Dendritic cell treated with granulocyte-macrophage colony-stimulating factor and Interleukin-4, amounts not matched to agents 40 ng/mL and 50 ng/mL, for 4 days (primary cell): ENCODE data around the gene CYP46A1.

Source experiments
- H3K27ac Mint-ChIP-seq: one replicate; pipeline ENCODE4 v1.8.0; 2022; ENCODE audit warnings: mild to moderate bottlenecking, mixed read lengths
- H3K27me3 Mint-ChIP-seq: one replicate; pipeline ENCODE4 v1.8.0; 2022; ENCODE audit warnings: mild to moderate bottlenecking, mixed read lengths
- H3K36me3 Mint-ChIP-seq: one replicate; pipeline ENCODE4 v1.8.0; 2022; ENCODE audit warnings: low read depth, mixed read lengths
- H3K4me1 Mint-ChIP-seq: one replicate; pipeline ENCODE4 v1.8.0; 2022; ENCODE audit warnings: low read depth, mixed read lengths
- H3K4me3 Mint-ChIP-seq: one replicate; pipeline ENCODE4 v1.8.0; 2022; ENCODE audit warnings: mild to moderate bottlenecking, moderate library complexity, mixed read lengths
- H3K9me3 Mint-ChIP-seq: one replicate; pipeline ENCODE4 v1.8.0; 2022; ENCODE audit warnings: mixed read lengths
- intact Hi-C: fragments of 100-400 bp; cut with micrococcal nuclease; formaldehyde crosslinking; loops from one replicate; pipeline ENCODE4 v1.15.0; 2022

Gene CYP46A1

GRCh38 chr14:99772371-99773283 is 88.5 kb downstream of the CYP46A1 start:
- Mint-ChIP-seq H3K9me3 (no peaks in the 10 kb centered on the region), H3K27ac (no peak overlapping the region), H3K36me3 (no peaks in the 10 kb centered on the region), H3K4me3 (no peak overlapping the region), H3K27me3 (peaks cover 11% of the 10 kb centered on the region), H3K4me1 (peaks cover 5% of the 10 kb centered on the region)
- intact Hi-C loops: no loop called here

DNA sequence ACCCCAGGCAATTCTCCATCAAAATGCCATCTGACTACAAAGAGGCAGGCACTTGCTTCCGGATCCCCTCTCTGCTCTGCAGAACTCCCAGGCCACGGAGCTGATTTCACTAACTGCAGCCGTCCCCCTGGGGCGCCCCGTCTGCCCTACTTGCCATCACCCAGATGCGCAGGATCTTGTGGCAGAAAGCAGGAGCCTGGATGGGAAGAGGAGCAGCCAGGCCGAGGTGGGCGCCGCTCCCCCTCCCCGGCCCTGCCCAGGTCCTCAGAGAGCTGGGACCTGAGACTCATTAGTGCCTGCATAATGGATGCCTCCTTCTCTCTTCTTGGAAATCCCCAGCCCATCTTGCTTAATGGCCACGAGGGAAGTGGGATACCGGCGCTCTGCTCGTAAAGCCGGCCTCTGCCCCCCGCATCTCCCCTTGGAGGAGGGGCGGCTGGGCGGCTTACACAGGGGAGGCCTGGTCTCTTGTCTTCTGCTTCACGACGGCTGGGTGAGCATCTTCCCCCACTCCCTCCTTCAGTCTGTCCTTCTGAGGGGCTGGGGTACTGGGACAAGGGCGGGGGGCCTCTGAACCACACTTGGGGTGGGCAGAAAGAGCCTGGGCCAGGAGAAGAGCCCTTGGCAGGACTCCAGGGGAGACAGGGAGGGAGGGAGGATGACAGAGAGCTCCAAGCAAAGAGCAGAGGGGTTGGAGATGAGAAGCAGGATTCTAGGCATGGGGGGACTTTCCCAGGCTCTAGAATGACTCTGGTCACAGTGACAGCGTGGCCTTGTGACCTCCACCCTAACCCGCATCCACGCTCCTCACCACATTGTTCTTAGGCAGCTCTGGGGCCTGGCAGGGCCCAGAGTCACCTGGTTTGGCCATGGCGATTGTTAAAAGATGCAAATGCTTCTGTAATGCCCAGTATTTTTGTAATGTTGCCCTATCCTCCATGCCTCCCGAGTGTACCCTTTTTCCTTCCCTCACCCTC is 89.7 kb downstream of the CYP46A1 start:
- H3K36me3 Mint-ChIP-seq: no peaks in the 10 kb centered on the region
- H3K27me3 Mint-ChIP-seq: peaks cover 9% of the 10 kb centered on the region
- H3K4me1 Mint-ChIP-seq: peaks cover 5% of the 10 kb centered on the region
- no peak overlapping the region for H3K27ac Mint-ChIP-seq
- intact Hi-C loops: no loop called here
- H3K4me3 Mint-ChIP-seq: no peak overlapping the region
- peaks cover 2% of the 10 kb centered on the region for H3K9me3 Mint-ChIP-seq

- intact Hi-C loops: no loop called here
- no peak overlapping the region for H3K4me3 Mint-ChIP-seq
- peaks cover 5% of the 10 kb centered on the region for H3K4me1 Mint-ChIP-seq
- peaks cover 8% of the 10 kb centered on the region for H3K27me3 Mint-ChIP-seq
- no peaks in the 10 kb centered on the region for H3K36me3 Mint-ChIP-seq
- no peak overlapping the region for H3K27ac Mint-ChIP-seq
- H3K9me3 Mint-ChIP-seq: peaks cover 12% of the 10 kb centered on the region
Measured at GRCh38 chr14:99774556-99775307, 90.6 kb downstream of the CYP46A1 start.

DNA sequence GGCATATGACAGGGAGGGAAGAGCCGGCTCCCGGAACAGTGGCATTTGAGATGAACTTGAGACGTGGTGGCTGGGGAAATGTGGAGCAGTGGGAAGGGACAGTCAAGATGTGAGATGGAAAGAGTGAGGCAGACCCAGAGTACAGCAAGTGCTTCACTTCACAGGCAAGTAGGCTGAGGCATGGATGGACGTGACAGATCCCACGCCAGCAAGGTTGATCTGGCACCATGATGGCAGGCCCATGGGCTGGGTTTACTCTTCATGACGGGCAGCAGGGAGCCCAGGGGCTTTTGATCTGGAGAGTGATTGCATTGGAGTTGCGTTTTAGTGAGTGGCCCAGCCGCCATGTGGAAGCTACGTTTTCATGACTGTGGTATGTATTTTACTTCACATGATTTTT is 91.3 kb downstream of the CYP46A1 start:
- Mint-ChIP-seq H3K36me3 (no peaks in the 10 kb centered on the region), H3K9me3 (peaks cover 12% of the 10 kb centered on the region), H3K27me3 (peaks cover 7% of the 10 kb centered on the region), H3K4me3 (no peak overlapping the region), H3K4me1 (peaks cover 5% of the 10 kb centered on the region), H3K27ac (no peak overlapping the region)
- intact Hi-C loops: no loop called here
